Nucleus accumbens (tissue), 56 donors: ENCODE data around the gene NUP37.
"Not testable (repeated sequence)": the region's sequence is repeated elsewhere in the genome, so short reads cannot be mapped to it uniquely, and the experiment has no call there.

Source experiments
- DNase-seq, 56 donors: peaks; one replicate each; lab custom pipeline; 2025; lab: John Stamatoyannopoulos, UW

The NUP37 gene

GRCh38 chr12:102119674-102120563 is at the start of gene NUP37, which contains the start of gene PARPBP:
Gene NUP37, minus strand, starts transcription at chr12:102120114. Its CDS starts 1,596 bp downstream, at chr12:102118518.
Gene PARPBP, plus strand, starts transcription at chr12:102120183. Its CDS starts 3,706 bp downstream, at chr12:102123889.
- peak; percentile 18 to 95 (median 84) for DNase-seq

- DNase-seq, result no peak
These were observed 48.1 kb upstream of the NUP37 start for GRCh38 chr12:102167821-102168604.

GRCh38 chr12:102163383-102163782 is 43.5 kb upstream of the NUP37 start:
- DNase-seq, result no peak

- not testable (repeated sequence) for DNase-seq
These were observed 35.3 kb upstream of the NUP37 start for GRCh38 chr12:102155206-102155605.

GRCh38 chr12:102147062-102147587 is 27.2 kb upstream of the NUP37 start:
- not testable (repeated sequence) for DNase-seq

GRCh38 chr12:102144221-102144620 is 24.3 kb upstream of the NUP37 start:
- no peak for DNase-seq

- DNase-seq, result not testable (repeated sequence)
These were observed 23.0 kb upstream of the NUP37 start for GRCh38 chr12:102142866-102143373.

GRCh38 chr12:102137619-102138018 is 17.7 kb upstream of the NUP37 start:
- not testable (repeated sequence) for DNase-seq

- DNase-seq, result not testable (repeated sequence)
These were observed 11.5 kb upstream of the NUP37 start for GRCh38 chr12:102131442-102131841.

- DNase-seq, result not testable (repeated sequence)
These were observed 10.8 kb upstream of the NUP37 start for GRCh38 chr12:102130720-102131119.

- not testable (repeated sequence) for DNase-seq
These were observed 1.4 kb upstream of the NUP37 start for GRCh38 chr12:102121328-102121727.

- DNase-seq, result no peak
These were observed 972 bp upstream of the NUP37 start for GRCh38 chr12:102120886-102121285.

- no peak for DNase-seq
These were observed 605 bp upstream of the NUP37 start for GRCh38 chr12:102120564-102120873.

GRCh38 chr12:102118874-102119273 is 1.0 kb downstream of the NUP37 start:
- DNase-seq, result no peak

GRCh38 chr12:102116392-102116791 is 3.5 kb downstream of the NUP37 start:
- DNase-seq, result no peak

GRCh38 chr12:102114212-102114611 is 5.7 kb downstream of the NUP37 start:
- DNase-seq, result no peak

GRCh38 chr12:102110782-102111181 is 9.1 kb downstream of the NUP37 start:
- DNase-seq, result no peak

- peak in 2 of 56 donors; percentile 0 to 4 for DNase-seq
These were observed 11.9 kb downstream of the NUP37 start for GRCh38 chr12:102107970-102108369.

GRCh38 chr12:102106905-102107304 is 13.0 kb downstream of the NUP37 start:
- no peak for DNase-seq

- DNase-seq, result no peak
These were observed 23.1 kb downstream of the NUP37 start for GRCh38 chr12:102096855-102097254.
